AG09309 (cell line): Measurements from ENCODE around the gene UGT1A9.

Experiments used
- DNase-seq: peaks from one replicate; pipeline ENCODE4 v3.0.0-alpha.2; 2010; ENCODE audit warnings: low read depth
- H3K4me3 ChIP-seq: 2 replicates; pipeline ENCODE4 v1.5.1; 2011; ENCODE audit warnings: mild to moderate bottlenecking, low read depth, low read length, moderate library complexity; ENCODE audit not compliant: control insufficient read depth
- TF ChIP-seq, protein P1 (sequence below): IDR thresholded peaks from 2 replicates; pipeline ENCODE4 v1.5.1; 2011; ENCODE audit warnings: mild to moderate bottlenecking, low read depth, low read length, inconsistent platforms; ENCODE audit not compliant: insufficient read depth, control insufficient read depth; ENCODE audit errors: missing control alignments

UGT1A9 gene

DNA sequence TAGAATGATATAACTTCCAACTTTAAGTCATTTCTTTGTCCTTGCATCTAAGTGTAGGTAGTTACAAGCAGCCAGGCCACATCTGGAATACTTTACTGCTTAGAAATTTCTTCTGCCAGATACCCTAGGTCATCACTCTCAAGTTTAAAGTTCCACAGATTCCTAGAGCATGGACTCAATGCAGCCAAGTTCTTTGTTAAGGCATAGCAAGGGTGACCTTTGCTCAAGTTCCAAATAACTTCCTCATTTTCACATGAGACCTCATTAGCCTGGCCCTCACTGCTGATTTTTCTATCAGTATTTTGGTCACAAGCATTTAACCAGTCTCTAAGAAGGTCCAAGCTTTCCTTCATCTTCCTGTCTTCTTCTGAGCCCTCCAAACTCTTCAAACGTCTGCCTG lies 7.8 kb upstream of the UGT1A9 start:
- no peak for DNase-seq
- TF ChIP-seq, protein P1, sequence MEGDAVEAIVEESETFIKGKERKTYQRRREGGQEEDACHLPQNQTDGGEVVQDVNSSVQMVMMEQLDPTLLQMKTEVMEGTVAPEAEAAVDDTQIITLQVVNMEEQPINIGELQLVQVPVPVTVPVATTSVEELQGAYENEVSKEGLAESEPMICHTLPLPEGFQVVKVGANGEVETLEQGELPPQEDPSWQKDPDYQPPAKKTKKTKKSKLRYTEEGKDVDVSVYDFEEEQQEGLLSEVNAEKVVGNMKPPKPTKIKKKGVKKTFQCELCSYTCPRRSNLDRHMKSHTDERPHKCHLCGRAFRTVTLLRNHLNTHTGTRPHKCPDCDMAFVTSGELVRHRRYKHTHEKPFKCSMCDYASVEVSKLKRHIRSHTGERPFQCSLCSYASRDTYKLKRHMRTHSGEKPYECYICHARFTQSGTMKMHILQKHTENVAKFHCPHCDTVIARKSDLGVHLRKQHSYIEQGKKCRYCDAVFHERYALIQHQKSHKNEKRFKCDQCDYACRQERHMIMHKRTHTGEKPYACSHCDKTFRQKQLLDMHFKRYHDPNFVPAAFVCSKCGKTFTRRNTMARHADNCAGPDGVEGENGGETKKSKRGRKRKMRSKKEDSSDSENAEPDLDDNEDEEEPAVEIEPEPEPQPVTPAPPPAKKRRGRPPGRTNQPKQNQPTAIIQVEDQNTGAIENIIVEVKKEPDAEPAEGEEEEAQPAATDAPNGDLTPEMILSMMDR: no peak
- no peak overlapping the region for H3K4me3 ChIP-seq

DNA sequence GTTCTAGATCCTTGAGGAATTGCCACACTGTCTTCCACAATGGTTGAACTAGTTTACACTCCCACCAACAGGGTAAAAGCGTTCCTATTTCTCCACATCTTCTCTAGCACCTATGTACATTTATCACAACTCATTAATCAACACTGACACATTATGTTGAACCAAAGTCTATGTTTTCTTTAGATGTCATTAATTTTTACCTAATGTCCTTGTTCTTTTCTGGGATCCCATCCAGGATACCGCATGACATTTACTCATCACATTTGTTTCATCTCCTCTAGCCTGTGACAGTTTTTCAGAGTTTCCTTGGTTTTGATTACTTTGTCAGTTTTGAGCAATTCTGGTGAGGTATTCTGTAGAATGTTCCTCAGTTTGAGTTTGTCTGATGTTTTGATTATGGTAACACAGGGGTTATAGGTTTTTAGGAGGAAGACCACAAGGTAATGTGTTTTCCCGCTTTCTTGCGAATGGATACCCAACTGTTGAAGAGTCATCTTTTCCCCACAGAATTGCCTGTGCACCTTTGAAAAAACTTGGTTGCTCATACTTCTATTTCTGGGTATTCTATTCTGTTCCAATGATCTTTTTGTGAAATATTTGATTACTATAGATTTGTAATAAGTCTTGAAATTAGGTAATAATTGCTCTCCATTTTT lies 3.0 kb upstream of the UGT1A9 start:
- no peak for DNase-seq
- TF ChIP-seq, protein P1: no peak
- H3K4me3 ChIP-seq: no peak overlapping the region

DNA sequence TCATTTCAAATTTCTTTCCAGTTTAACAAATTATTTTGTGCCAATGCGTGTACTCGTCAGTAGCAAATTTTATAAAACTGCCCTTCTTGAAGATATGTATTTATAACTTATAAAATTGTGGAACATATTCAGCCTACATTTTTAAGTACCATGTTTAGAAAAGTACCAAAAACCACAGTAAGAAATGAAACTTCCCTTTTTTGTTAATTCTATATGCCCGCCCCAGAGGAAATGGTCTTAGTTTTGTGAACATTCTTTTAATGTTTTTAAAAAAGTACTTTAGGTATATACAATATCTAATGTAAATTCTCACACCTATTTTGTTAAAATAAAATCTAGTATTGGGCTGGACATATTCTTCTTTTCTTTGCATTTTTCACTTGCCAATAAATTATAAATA lies 1.2 kb downstream of the UGT1A9 start:
- TF ChIP-seq, protein P1: no peak
- no peak overlapping the region for H3K4me3 ChIP-seq
- DNase-seq: no peak

DNA sequence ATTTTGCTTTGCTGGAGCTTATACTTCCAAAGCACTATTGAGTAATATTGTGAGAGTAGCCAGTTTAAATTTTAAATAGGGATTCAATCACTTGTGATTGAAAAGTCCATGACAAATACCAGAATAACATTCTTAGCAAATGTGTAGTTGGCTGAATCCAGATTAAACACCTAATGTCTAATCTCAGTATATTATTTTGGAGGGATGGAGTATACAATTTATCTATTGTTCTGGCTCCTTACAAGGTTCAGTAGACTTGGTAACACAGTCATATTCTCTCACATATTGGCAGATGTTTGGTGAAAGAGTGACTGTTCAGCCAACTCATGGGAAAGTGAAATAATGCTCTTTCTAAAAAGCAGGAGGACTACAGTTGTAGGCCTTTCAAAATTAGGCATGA lies 2.2 kb downstream of the UGT1A9 start:
- no peak overlapping the region for H3K4me3 ChIP-seq
- TF ChIP-seq, protein P1: no peak

DNA sequence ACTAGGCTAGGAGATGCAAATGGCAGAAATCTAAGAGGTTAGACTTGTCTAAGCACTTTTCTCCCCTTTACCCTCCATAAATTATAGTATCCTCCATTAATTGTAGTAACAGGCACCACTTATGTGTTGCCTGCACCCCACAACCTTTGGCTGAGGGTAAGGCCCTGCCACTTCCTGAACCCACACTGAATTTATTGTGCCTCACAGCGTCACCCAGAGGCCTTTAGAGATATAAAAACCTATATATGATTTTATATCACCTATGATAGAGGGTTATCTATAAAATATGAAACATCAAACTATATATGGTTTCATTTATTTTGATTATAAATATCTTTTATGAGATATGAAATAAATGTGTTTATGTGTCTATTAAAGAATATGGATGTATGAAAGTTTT lies 2.6 kb downstream of the UGT1A9 start:
- DNase-seq: no peak
- H3K4me3 ChIP-seq: no peak overlapping the region
- TF ChIP-seq, protein P1: no peak

More for the DNA sequence above, 2.2 kb downstream of the UGT1A9 start:
- DNase-seq: no peak

DNA sequence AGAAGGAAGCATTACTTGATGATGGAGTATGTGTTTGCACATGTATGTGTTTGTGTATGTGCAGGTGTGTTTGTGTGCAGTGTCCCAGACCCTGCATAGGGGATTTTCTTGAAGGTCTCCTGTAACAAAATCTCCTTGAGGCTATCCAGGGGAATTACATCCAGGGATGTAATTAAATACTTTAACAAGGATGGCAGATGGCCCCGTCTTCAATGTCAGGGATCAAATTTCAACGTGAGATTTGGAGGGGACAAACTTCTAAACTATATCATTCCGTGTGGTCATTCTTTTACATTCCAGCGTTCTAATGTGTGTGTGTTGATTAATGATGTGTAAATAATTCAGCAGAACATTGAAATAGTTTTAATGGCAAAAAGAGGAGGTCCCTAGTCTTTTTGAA lies 3.3 kb downstream of the UGT1A9 start:
- no peak overlapping the region for H3K4me3 ChIP-seq
- DNase-seq: no peak
- TF ChIP-seq, protein P1: no peak

DNA sequence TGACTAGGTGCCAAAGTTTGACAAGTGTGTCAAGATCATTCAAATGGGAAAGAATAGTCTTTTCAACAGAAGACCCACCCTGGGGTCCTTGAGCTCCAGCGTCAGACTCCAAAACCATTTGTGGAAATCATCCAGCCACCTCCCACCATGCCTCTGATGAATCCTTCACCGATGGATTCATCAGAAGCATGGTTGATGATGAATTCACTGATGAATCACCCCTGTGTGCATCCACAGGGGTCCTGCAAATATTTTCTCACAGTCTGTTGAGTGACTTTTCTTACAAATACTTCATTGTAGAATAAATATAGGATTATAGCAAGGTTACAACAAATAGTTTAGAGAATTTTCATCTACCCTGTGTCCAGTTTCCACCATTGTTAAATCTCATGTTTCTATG lies 4.3 kb downstream of the UGT1A9 start:
- no peak overlapping the region for H3K4me3 ChIP-seq
- TF ChIP-seq, protein P1: no peak
- no peak for DNase-seq
